ENCODE measurements around the gene KCNK15.

Gene KCNK15

GRCh38 chr20:44723391-44723790, 22.3 kb upstream of the KCNK15 start:
- TF ChIP-seq TAF1 (IDR thresholded peaks at IDR 0.05; ENCODE audit: borderline replicate concordance, insufficient read depth, low read length) (no peak), FOXP2 (optimal IDR thresholded peaks at IDR 0.05; ENCODE audit: borderline replicate concordance, extremely low read depth, extremely low read length, insufficient read depth) (no peak), REST (IDR thresholded peaks at IDR 0.05; ENCODE audit: insufficient read depth in 1 of 2, low read depth in 2 of 2, low read length in 2 of 2) (no peak), POLR2AphosphoS5 (IDR thresholded peaks at IDR 0.05; ENCODE audit: low read depth, low read length) (no peak), SIN3A (IDR thresholded peaks at IDR 0.05; ENCODE audit: borderline replicate concordance, insufficient read depth, low read length) (no peak)

GRCh38 chr20:44723798-44724362, 21.8 kb upstream of the KCNK15 start:
- no peak for TF ChIP-seq FOXP2 (optimal IDR thresholded peaks at IDR 0.05; ENCODE audit: borderline replicate concordance, extremely low read depth, extremely low read length, insufficient read depth)
- no peak for TF ChIP-seq TAF1 (IDR thresholded peaks at IDR 0.05; ENCODE audit: borderline replicate concordance, insufficient read depth, low read length)
- TF ChIP-seq SIN3A (IDR thresholded peaks at IDR 0.05; ENCODE audit: borderline replicate concordance, insufficient read depth, low read length): no peak
- TF ChIP-seq REST (IDR thresholded peaks at IDR 0.05; ENCODE audit: insufficient read depth in 1 of 2, low read depth in 2 of 2, low read length in 2 of 2): no peak

- no peak for TF ChIP-seq SIN3A (IDR thresholded peaks at IDR 0.05; ENCODE audit: borderline replicate concordance, insufficient read depth, low read length)
- TF ChIP-seq FOXP2 (optimal IDR thresholded peaks at IDR 0.05; ENCODE audit: borderline replicate concordance, extremely low read depth, extremely low read length, insufficient read depth): no peak
- TF ChIP-seq REST (IDR thresholded peaks at IDR 0.05; ENCODE audit: insufficient read depth in 1 of 2, low read depth in 2 of 2, low read length in 2 of 2): no peak
- TF ChIP-seq TAF1 (IDR thresholded peaks at IDR 0.05; ENCODE audit: borderline replicate concordance, insufficient read depth, low read length): no peak
These were observed 21.1 kb upstream of the KCNK15 start for GRCh38 chr20:44724423-44725091.

- no peak for TF ChIP-seq SIN3A (IDR thresholded peaks at IDR 0.05; ENCODE audit: borderline replicate concordance, insufficient read depth, low read length)
These were observed 19.8 kb upstream of the KCNK15 start for GRCh38 chr20:44725837-44726236.

GRCh38 chr20:44727039-44727438, 18.6 kb upstream of the KCNK15 start:
- TF ChIP-seq REST (IDR thresholded peaks at IDR 0.05; ENCODE audit: insufficient read depth in 1 of 2, low read depth in 2 of 2, low read length in 2 of 2): no peak
- TF ChIP-seq TAF1 (IDR thresholded peaks at IDR 0.05; ENCODE audit: borderline replicate concordance, insufficient read depth, low read length): no peak
- no peak for TF ChIP-seq POLR2AphosphoS5 (IDR thresholded peaks at IDR 0.05; ENCODE audit: low read depth, low read length)
- no peak for TF ChIP-seq SIN3A (IDR thresholded peaks at IDR 0.05; ENCODE audit: borderline replicate concordance, insufficient read depth, low read length)
- TF ChIP-seq FOXP2 (optimal IDR thresholded peaks at IDR 0.05; ENCODE audit: borderline replicate concordance, extremely low read depth, extremely low read length, insufficient read depth): no peak

Data from PFSK-1 (cell line).